ENCODE data around the gene EPYC. TPM values are rescaled to one million over a fixed set of nuclear protein-coding genes. Genes with fewer than 3 reads are reported as not detected.

The EPYC gene
- total RNA-seq, 1 donor from 2014 or later, result not detected

GRCh38 chr12:90915353-90915752 lies 89.4 kb downstream of the EPYC start:
- intact Hi-C loops (cut with micrococcal nuclease), result no loop called here

Other genes starting within 250 kb of the EPYC start
- gene CCER1, start 49.8 kb downstream of the EPYC start, total RNA-seq, result not detected in 2 replicates
- not detected in 2 replicates for gene KERA, start 53.1 kb upstream of the EPYC start, total RNA-seq
- gene LUM, start 106.5 kb upstream of the EPYC start, total RNA-seq, result not detected in 2 replicates
- not detected in 2 replicates for gene DCN, start 177.8 kb upstream of the EPYC start, total RNA-seq